HepG2 (cell line): Measurements from ENCODE around the gene CSNK1D. TPM values are rescaled to one million over a fixed set of nuclear protein-coding genes. Genes with fewer than 3 reads are reported as not detected.
A peak's percentile ranks its signal among the peaks of the same experiment; 100 is the strongest.

ENCODE experiments used
- ADNP ChIP-seq: sonication (generic); formaldehyde crosslinking; IDR thresholded peaks from 2 replicates; pipeline ENCODE4 v1.4.0; 2020; ENCODE audit warnings: missing genetic modification reagents
- AGO2 ChIP-seq: fragments of 200-400 bp; formaldehyde crosslinking; optimal IDR thresholded peaks from 2 replicates; pipeline ENCODE3; 2017; ENCODE audit warnings: mild to moderate bottlenecking, low read depth, low read length, moderate library complexity
- CTCF ChIP-seq: sonication (generic); formaldehyde crosslinking; IDR thresholded peaks from 2 replicates; pipeline ENCODE4 v1.5.0; 2020; ENCODE audit warnings: mild to moderate bottlenecking, missing genetic modification reagents, moderate library complexity
- HOXD1 ChIP-seq: sonication (generic); formaldehyde crosslinking; IDR thresholded peaks from 2 replicates; pipeline ENCODE4 v1.5.0; 2020; ENCODE audit warnings: missing genetic modification reagents
- MAZ ChIP-seq, 2 experiments: sonication (generic) in 1 of 2; formaldehyde crosslinking in 1 of 2; IDR thresholded peaks; 2 replicates each; pipeline versions ENCODE4 v1.5.0 to v1.6.1; 2012 to 2020; ENCODE audit warnings: low read depth in 2 of 2, mild to moderate bottlenecking in 2 of 2, borderline replicate concordance in 1 of 2, improper control_type of control experiment in 1 of 2, low read length in 1 of 2, missing genetic modification reagents in 1 of 2, moderate library complexity in 1 of 2
- NFE2L1 ChIP-seq: sonication (generic); formaldehyde crosslinking; IDR thresholded peaks from 2 replicates; pipeline ENCODE4 v1.4.0; 2020; ENCODE audit warnings: missing genetic modification reagents, mild to moderate bottlenecking, borderline replicate concordance
- PATZ1 ChIP-seq: sonication (generic); formaldehyde crosslinking; IDR thresholded peaks from 2 replicates; pipeline ENCODE4 v1.4.0; 2020; ENCODE audit warnings: missing genetic modification reagents
- PITX1 ChIP-seq: sonication (generic); formaldehyde crosslinking; IDR thresholded peaks from 2 replicates; pipeline ENCODE4 v1.5.1; 2020; ENCODE audit warnings: mild to moderate bottlenecking, missing genetic modification reagents
- RNF219 ChIP-seq: sonication (generic); formaldehyde crosslinking; IDR thresholded peaks from 2 replicates; pipeline ENCODE4 v1.5.0; 2020; ENCODE audit warnings: mild to moderate bottlenecking, missing genetic modification reagents
- RORA ChIP-seq: sonication (generic); formaldehyde crosslinking; IDR thresholded peaks from 2 replicates; pipeline ENCODE4 v1.5.0; 2020; ENCODE audit warnings: mild to moderate bottlenecking, missing genetic modification reagents, moderate library complexity
- RXRA ChIP-seq: sonication (generic); formaldehyde crosslinking; IDR thresholded peaks from 2 replicates; pipeline ENCODE4 v1.5.1; 2020; ENCODE audit warnings: missing genetic modification reagents
- SKI ChIP-seq: fragments of 450-650 bp; IDR thresholded peaks from one replicate; pipeline ENCODE4 v1.6.1; 2018; ENCODE audit warnings: mild to moderate bottlenecking; ENCODE audit not compliant: partially characterized antibody
- SOX6 ChIP-seq, 2 experiments: fragments of 450-650 bp in 1 of 2; sonication (generic) in 1 of 2; formaldehyde crosslinking in 1 of 2; IDR thresholded peaks; 2 replicates each; pipeline versions ENCODE4 v1.4.0 to v1.6.1; 2017 to 2020; ENCODE audit warnings: antibody characterized with exemption in 1 of 2, mild to moderate bottlenecking in 1 of 2, missing genetic modification reagents in 1 of 2
- TFDP2 ChIP-seq: sonication (generic); formaldehyde crosslinking; IDR thresholded peaks from 2 replicates; pipeline ENCODE4 v1.4.0; 2020; ENCODE audit warnings: missing genetic modification reagents
- ZBTB33 ChIP-seq: sonication (generic); formaldehyde crosslinking; IDR thresholded peaks from 2 replicates; pipeline ENCODE4 v1.4.0; 2020; ENCODE audit warnings: missing genetic modification reagents
- ZNF724P ChIP-seq: sonication (generic); formaldehyde crosslinking; IDR thresholded peaks from 2 replicates; pipeline ENCODE4 v1.8.0; 2022; ENCODE audit warnings: missing genetic modification reagents, borderline replicate concordance
- ZNF83 ChIP-seq: sonication (generic); formaldehyde crosslinking; IDR thresholded peaks from 2 replicates; pipeline ENCODE4 v1.4.0; 2020; ENCODE audit warnings: missing genetic modification reagents, mild to moderate bottlenecking, borderline replicate concordance
- ZSCAN25 ChIP-seq: sonication (generic); formaldehyde crosslinking; IDR thresholded peaks from 2 replicates; pipeline ENCODE4 v1.8.0; 2022; ENCODE audit warnings: mild to moderate bottlenecking, missing genetic modification reagents
- polyA plus RNA-seq, 8 experiments: library from polyadenylated mRNA; depleted of rRNA in 3 of 8; stranded (reverse) in 7 of 8; unstranded in 1 of 8; fragments of >200 nt; fragmentation: Illumina TruSeq in 4 of 8; extraction: Trizol in 4 of 8; gene quantifications; 2 replicates each; pipeline versions ENCODE4 v1.2.1 to v1.2.3, GENCODE V29; 2011 to 2016; ENCODE audit warnings: low read depth in 4 of 8, missing spikeins in 1 of 8, mixed read lengths in 1 of 8; ENCODE audit not compliant: insufficient read depth in 1 of 8
- total RNA-seq, 5 experiments: library from RNA; depleted of rRNA; stranded (reverse); fragments of >200 nt; fragmentation: Illumina TruSeq; extraction: Trizol; gene quantifications; 2 replicates each; pipeline ENCODE4 v1.2.3, GENCODE V29; 2016; ENCODE audit warnings: low read depth in 1 of 5

CSNK1D gene
- total and polyA plus RNA-seq, 2 of the 13 experiments (the other 11 are each of a cell fraction or from before 2014, with no cell fraction given): 31.5 to 128 TPM

GRCh38 chr17:82315703-82316358 is 42.3 kb upstream of the CSNK1D start (continued):
- TF ChIP-seq ZNF83 (CRISPR knock-in tag) (no peak), ZNF724P (CRISPR knock-in tag) (no peak), RNF219 (CRISPR knock-in tag) (no peak), RORA (CRISPR knock-in tag) (no peak), SKI (peak; percentile 12), TFDP2 (CRISPR knock-in tag) (no peak), ZSCAN25 (peak; percentile 85), AGO2 (no peak), ADNP (CRISPR knock-in tag) (no peak), MAZ (IDR thresholded peaks at IDR 0.05; ENCODE audit: borderline replicate concordance, low read depth, low read length) (no peak), MAZ (CRISPR knock-in tag; IDR thresholded peaks at IDR 0.05; ENCODE audit: low read depth) (no peak), RXRA (CRISPR knock-in tag) (0 out of 2 replicates have a peak, but pooled peaks have one; percentile 42), NFE2L1 (CRISPR knock-in tag) (no peak), PATZ1 (0 out of 2 replicates have a peak, but pooled peaks have one; percentile 30), HOXD1 (CRISPR knock-in tag) (no peak), PITX1 (CRISPR knock-in tag) (no peak), SOX6 (IDR thresholded peaks at IDR 0.05) (no peak), SOX6 (CRISPR knock-in tag; IDR thresholded peaks at IDR 0.05) (0 out of 2 replicates have a peak, but pooled peaks have one; percentile 20), ZBTB33 (CRISPR knock-in tag) (peak; percentile 92), CTCF (CRISPR knock-in tag) (peak; percentile 53)
